Measurements from ENCODE around the gene CLRN2.

DNA sequence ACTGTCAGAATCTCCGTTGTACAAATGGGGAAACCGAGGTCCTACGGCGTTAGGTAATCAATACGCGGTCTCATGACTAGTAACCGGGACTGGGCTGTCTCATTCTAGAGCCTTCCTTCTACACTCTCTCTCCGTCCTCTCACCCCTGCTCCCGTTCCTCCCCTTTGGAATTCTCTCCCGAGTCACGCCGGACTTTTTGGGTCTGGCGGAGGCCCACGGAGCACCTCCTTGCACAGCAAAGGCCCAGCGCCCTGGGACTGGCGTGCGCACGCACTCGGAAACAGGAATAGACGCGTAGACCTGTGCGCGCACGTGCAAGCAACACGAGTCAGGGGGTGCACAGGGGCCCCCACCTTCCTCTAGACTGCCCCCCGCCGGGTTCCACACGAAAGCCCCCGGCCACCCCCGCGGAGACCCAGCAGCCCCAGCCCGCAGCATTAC lies 3.4 kb upstream of the CLRN2 start:
- TF ChIP-seq, protein P1, sequence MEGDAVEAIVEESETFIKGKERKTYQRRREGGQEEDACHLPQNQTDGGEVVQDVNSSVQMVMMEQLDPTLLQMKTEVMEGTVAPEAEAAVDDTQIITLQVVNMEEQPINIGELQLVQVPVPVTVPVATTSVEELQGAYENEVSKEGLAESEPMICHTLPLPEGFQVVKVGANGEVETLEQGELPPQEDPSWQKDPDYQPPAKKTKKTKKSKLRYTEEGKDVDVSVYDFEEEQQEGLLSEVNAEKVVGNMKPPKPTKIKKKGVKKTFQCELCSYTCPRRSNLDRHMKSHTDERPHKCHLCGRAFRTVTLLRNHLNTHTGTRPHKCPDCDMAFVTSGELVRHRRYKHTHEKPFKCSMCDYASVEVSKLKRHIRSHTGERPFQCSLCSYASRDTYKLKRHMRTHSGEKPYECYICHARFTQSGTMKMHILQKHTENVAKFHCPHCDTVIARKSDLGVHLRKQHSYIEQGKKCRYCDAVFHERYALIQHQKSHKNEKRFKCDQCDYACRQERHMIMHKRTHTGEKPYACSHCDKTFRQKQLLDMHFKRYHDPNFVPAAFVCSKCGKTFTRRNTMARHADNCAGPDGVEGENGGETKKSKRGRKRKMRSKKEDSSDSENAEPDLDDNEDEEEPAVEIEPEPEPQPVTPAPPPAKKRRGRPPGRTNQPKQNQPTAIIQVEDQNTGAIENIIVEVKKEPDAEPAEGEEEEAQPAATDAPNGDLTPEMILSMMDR (conservative IDR thresholded peaks at IDR 0.05; ENCODE audit: low read length), result no peak
- no peak for TF ChIP-seq EZH2phosphoT487 (IDR thresholded peaks at IDR 0.05; ENCODE audit: borderline replicate concordance)
